HepG2 (cell line): Measurements from ENCODE around the gene TP53I3. TPM values are rescaled to one million over a fixed set of nuclear protein-coding genes. Genes with fewer than 3 reads are reported as not detected.

ENCODE experiments used
- AHDC1 ChIP-seq: sonication (generic); formaldehyde crosslinking; IDR thresholded peaks from 2 replicates; pipeline ENCODE4 v1.5.1; 2020; ENCODE audit warnings: mild to moderate bottlenecking, missing genetic modification reagents, borderline replicate concordance
- CBX2 ChIP-seq, 2 experiments: fragments of 200-600 bp in 1 of 2; sonication (generic); formaldehyde crosslinking in 1 of 2; IDR thresholded peaks; 2 replicates each; pipeline versions ENCODE4 v1.7.0 to v1.8.1; 2018 to 2022; ENCODE audit warnings: low read depth in 2 of 2, low read length in 1 of 2, mild to moderate bottlenecking in 1 of 2, missing genetic modification reagents in 1 of 2
- EHMT2 ChIP-seq: fragments of 200-600 bp; sonication (generic); IDR thresholded peaks from 2 replicates; pipeline ENCODE4 v1.7.0; 2017; ENCODE audit warnings: antibody characterized with exemption, low read depth, low read length, borderline replicate concordance
- IRF9 ChIP-seq: sonication (generic); formaldehyde crosslinking; IDR thresholded peaks from 2 replicates; pipeline ENCODE4 v1.8.0; 2022; ENCODE audit warnings: missing genetic modification reagents, mild to moderate bottlenecking, borderline replicate concordance
- KIAA2018 ChIP-seq: sonication (generic); formaldehyde crosslinking; IDR thresholded peaks from 2 replicates; pipeline ENCODE4 v1.5.0; 2020; ENCODE audit warnings: mild to moderate bottlenecking, missing genetic modification reagents, borderline replicate concordance
- NFATC3 ChIP-seq: sonication (generic); formaldehyde crosslinking; IDR thresholded peaks from 2 replicates; pipeline ENCODE4 v1.5.1; 2020; ENCODE audit warnings: mild to moderate bottlenecking, missing genetic modification reagents
- YEATS2 ChIP-seq: sonication (generic); formaldehyde crosslinking; IDR thresholded peaks from 2 replicates; pipeline ENCODE4 v1.4.0; 2020; ENCODE audit warnings: missing genetic modification reagents, borderline replicate concordance
- ZBTB46 ChIP-seq: sonication (generic); formaldehyde crosslinking; IDR thresholded peaks from 2 replicates; pipeline ENCODE4 v1.4.0; 2020; ENCODE audit warnings: mild to moderate bottlenecking, missing genetic modification reagents, borderline replicate concordance
- ZNF235 ChIP-seq: sonication (generic); formaldehyde crosslinking; IDR thresholded peaks from 2 replicates; pipeline ENCODE4 v1.8.1; 2023; ENCODE audit warnings: mild to moderate bottlenecking, missing genetic modification reagents, borderline replicate concordance
- polyA plus RNA-seq, 8 experiments: library from polyadenylated mRNA; depleted of rRNA in 3 of 8; stranded (reverse) in 7 of 8; unstranded in 1 of 8; fragments of >200 nt; fragmentation: Illumina TruSeq in 4 of 8; extraction: Trizol in 4 of 8; gene quantifications; 2 replicates each; pipeline versions ENCODE4 v1.2.1 to v1.2.3, GENCODE V29; 2011 to 2016; ENCODE audit warnings: low read depth in 4 of 8, missing spikeins in 1 of 8, mixed read lengths in 1 of 8; ENCODE audit not compliant: insufficient read depth in 1 of 8
- total RNA-seq, 5 experiments: library from RNA; depleted of rRNA; stranded (reverse); fragments of >200 nt; fragmentation: Illumina TruSeq; extraction: Trizol; gene quantifications; 2 replicates each; pipeline ENCODE4 v1.2.3, GENCODE V29; 2016; ENCODE audit warnings: low read depth in 1 of 5

TP53I3 gene
- total and polyA plus RNA-seq, 2 of the 13 experiments (the other 11 are each of a cell fraction or from before 2014, with no cell fraction given) = 25.0 to 44.1 TPM

- TF ChIP-seq KIAA2018 = no peak
- TF ChIP-seq NFATC3 = no peak
- no peak for TF ChIP-seq AHDC1 (CRISPR knock-in tag)
- no peak for TF ChIP-seq ZBTB46 (CRISPR knock-in tag)
- TF ChIP-seq IRF9 = no peak
- TF ChIP-seq CBX2 (IDR thresholded peaks at IDR 0.05; ENCODE audit: low read depth, low read length) = no peak
- no peak for TF ChIP-seq CBX2 (CRISPR knock-in tag; IDR thresholded peaks at IDR 0.05; ENCODE audit: low read depth)
- TF ChIP-seq EHMT2 = no peak
- no peak for TF ChIP-seq ZNF235 (CRISPR knock-in tag)
- TF ChIP-seq YEATS2 (CRISPR knock-in tag) = no peak; the same call in 1 of the 2 replicates
Observed at GRCh38 chr2:24045511-24046508, 38.8 kb downstream of the TP53I3 start (continued).
